NCI-H187 treated with DMSO at 0.1 percent for 48 hours (cell line): ENCODE measurements around the gene ARID1B.

ENCODE experiments used
- DNase-seq: peaks from one replicate; lab custom pipeline; 2025; lab: John Stamatoyannopoulos, UW

The ARID1B gene

GRCh38 chr6:157054531-157054979 lies 277.4 kb downstream of the ARID1B start:
- no peak for DNase-seq

- DNase-seq: no peak
These were observed 278.7 kb downstream of the ARID1B start for GRCh38 chr6:157055863-157056262.

- DNase-seq: no peak
These were observed 279.1 kb downstream of the ARID1B start for GRCh38 chr6:157056275-157056674.

- no peak for DNase-seq
These were observed 281.4 kb downstream of the ARID1B start for GRCh38 chr6:157058574-157058973.

GRCh38 chr6:157059781-157060180 lies 282.6 kb downstream of the ARID1B start:
- no peak for DNase-seq

- no peak for DNase-seq
These were observed 283.3 kb downstream of the ARID1B start for GRCh38 chr6:157060440-157060952.

GRCh38 chr6:157061770-157062594 lies 284.8 kb downstream of the ARID1B start:
- no peak for DNase-seq

- no peak for DNase-seq
These were observed 286.2 kb downstream of the ARID1B start for GRCh38 chr6:157063176-157063905.

GRCh38 chr6:157063923-157064322 lies 286.7 kb downstream of the ARID1B start:
- DNase-seq: no peak

GRCh38 chr6:157064502-157064901 lies 287.3 kb downstream of the ARID1B start:
- no peak for DNase-seq

- DNase-seq: no peak
These were observed 288.2 kb downstream of the ARID1B start for GRCh38 chr6:157065366-157065765.

GRCh38 chr6:157066781-157067491 lies 289.8 kb downstream of the ARID1B start:
- DNase-seq: no peak

- DNase-seq: no peak
These were observed 290.3 kb downstream of the ARID1B start for GRCh38 chr6:157067507-157067906.

- DNase-seq: no peak
These were observed 291.6 kb downstream of the ARID1B start for GRCh38 chr6:157068691-157069324.

GRCh38 chr6:157069585-157069984 lies 292.4 kb downstream of the ARID1B start:
- no peak for DNase-seq

- no peak for DNase-seq
These were observed 293.4 kb downstream of the ARID1B start for GRCh38 chr6:157070403-157071107.

GRCh38 chr6:157072128-157072527 lies 294.9 kb downstream of the ARID1B start:
- DNase-seq: no peak

- no peak for DNase-seq
These were observed 296.4 kb downstream of the ARID1B start for GRCh38 chr6:157073596-157073995.

- no peak for DNase-seq
These were observed 297.8 kb downstream of the ARID1B start for GRCh38 chr6:157074969-157075368.

GRCh38 chr6:157075549-157076450 lies 298.6 kb downstream of the ARID1B start:
- DNase-seq: no peak
